ENCODE data around the gene KREMEN2.

GRCh38 chr16:2925951-2926649 is 38.0 kb upstream of the KREMEN2 start:
- TF ChIP-seq POLR2A (IDR thresholded peaks at IDR 0.05; ENCODE audit: extremely low read depth, insufficient read length) (no peak), CTCF (IDR thresholded peaks at IDR 0.05; ENCODE audit: low read depth, low read length) (no peak)

All from NB4 (cell line).